PFSK-1 (cell line): Measurements from ENCODE around the gene SLC6A11.

Source experiments
- POLR2AphosphoS5 ChIP-seq: IDR thresholded peaks from 2 replicates; pipeline ENCODE4 v1.6.1; 2012; ENCODE audit warnings: low read depth, mild to moderate bottlenecking, control low read depth, low read length, moderate library complexity
- TF ChIP-seq, protein P1 (sequence below), 2 experiments: IDR thresholded peaks; 2 replicates each; pipeline versions ENCODE4 v1.6.1 to v1.8.0; 2011 to 2012; ENCODE audit warnings: low read depth in 2 of 2, low read length in 2 of 2, control low read depth in 1 of 2, inconsistent platforms in 1 of 2, mild to moderate bottlenecking in 1 of 2, moderate library complexity in 1 of 2; ENCODE audit not compliant: insufficient read depth in 1 of 2

DNA sequence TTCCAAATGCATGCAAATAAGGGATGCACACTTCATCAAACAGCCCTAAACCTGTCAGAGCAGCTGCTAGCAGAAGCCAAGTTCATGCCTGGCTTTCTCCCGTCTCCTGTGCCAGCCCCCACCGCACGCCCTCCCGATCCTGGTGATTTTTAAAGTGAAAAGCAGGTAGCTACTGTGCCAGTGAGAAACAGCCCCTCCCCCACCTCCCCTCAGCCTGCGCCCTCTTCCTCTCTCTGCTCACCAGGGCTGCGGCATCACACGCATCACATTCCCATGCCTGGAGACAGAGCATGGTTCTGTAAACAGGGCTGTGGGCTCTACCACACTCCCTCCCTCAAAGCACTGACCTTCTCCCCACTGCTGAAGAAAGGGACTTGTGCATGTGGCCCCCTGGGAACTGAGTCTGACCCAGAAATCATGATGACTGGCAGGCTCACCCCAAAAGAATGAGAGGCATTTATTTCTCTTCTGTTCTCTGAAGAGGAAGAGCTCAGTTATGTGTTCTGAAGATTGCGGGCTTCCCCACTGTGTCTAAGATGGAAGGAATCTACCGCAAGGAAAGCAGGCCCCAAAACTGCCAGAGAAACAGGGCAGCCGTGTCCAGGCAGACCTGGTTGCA, 162.0 kb downstream of the SLC6A11 start:
- TF ChIP-seq POLR2AphosphoS5 = no peak
- TF ChIP-seq, protein P1, sequence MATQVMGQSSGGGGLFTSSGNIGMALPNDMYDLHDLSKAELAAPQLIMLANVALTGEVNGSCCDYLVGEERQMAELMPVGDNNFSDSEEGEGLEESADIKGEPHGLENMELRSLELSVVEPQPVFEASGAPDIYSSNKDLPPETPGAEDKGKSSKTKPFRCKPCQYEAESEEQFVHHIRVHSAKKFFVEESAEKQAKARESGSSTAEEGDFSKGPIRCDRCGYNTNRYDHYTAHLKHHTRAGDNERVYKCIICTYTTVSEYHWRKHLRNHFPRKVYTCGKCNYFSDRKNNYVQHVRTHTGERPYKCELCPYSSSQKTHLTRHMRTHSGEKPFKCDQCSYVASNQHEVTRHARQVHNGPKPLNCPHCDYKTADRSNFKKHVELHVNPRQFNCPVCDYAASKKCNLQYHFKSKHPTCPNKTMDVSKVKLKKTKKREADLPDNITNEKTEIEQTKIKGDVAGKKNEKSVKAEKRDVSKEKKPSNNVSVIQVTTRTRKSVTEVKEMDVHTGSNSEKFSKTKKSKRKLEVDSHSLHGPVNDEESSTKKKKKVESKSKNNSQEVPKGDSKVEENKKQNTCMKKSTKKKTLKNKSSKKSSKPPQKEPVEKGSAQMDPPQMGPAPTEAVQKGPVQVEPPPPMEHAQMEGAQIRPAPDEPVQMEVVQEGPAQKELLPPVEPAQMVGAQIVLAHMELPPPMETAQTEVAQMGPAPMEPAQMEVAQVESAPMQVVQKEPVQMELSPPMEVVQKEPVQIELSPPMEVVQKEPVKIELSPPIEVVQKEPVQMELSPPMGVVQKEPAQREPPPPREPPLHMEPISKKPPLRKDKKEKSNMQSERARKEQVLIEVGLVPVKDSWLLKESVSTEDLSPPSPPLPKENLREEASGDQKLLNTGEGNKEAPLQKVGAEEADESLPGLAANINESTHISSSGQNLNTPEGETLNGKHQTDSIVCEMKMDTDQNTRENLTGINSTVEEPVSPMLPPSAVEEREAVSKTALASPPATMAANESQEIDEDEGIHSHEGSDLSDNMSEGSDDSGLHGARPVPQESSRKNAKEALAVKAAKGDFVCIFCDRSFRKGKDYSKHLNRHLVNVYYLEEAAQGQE (IDR thresholded peaks at IDR 0.05; ENCODE audit: insufficient read depth in 1 of 2, low read depth in 2 of 2, low read length in 2 of 2) = no peak
